Neural progenitor cell (in vitro differentiated cells): ENCODE data around the gene SMYD5. TPM values are rescaled to one million over a fixed set of nuclear protein-coding genes. Genes with fewer than 3 reads are reported as not detected.
A peak's percentile ranks its signal among the peaks of the same experiment; 100 is the strongest.

Experiments
- DNase-seq: peaks from one replicate; pipeline ENCODE4 v3.0.0-alpha.2; 2016; ENCODE audit warnings: low spot score
- H2AFZ ChIP-seq: fragments of 200-600 bp; sonication (generic); replicated peaks from 2 replicates; pipeline ENCODE4 v1.6.1; 2016; ENCODE audit warnings: antibody characterized with exemption
- H3F3A ChIP-seq: fragments of 200-600 bp; sonication (generic); 2 replicates; pipeline ENCODE4 v1.6.1; 2016; ENCODE audit warnings: antibody characterized with exemption, low read depth
- H3K27ac ChIP-seq: fragments of 200-600 bp; sonication (generic); 2 replicates; pipeline ENCODE4 v1.5.1; 2016; ENCODE audit warnings: mild to moderate bottlenecking
- H3K27me3 ChIP-seq: fragments of 200-600 bp; sonication (generic); 2 replicates; pipeline ENCODE4 v1.6.1; 2016; ENCODE audit warnings: mild to moderate bottlenecking, moderate library complexity
- H3K36me3 ChIP-seq: fragments of 200-600 bp; sonication (generic); 2 replicates; pipeline ENCODE4 v1.5.1; 2016
- H3K4me1 ChIP-seq: fragments of 200-600 bp; sonication (generic); 2 replicates; pipeline ENCODE4 v1.6.1; 2016; ENCODE audit warnings: mixed run types
- H3K4me2 ChIP-seq: fragments of 200-600 bp; sonication (generic); 2 replicates; pipeline ENCODE4 v1.6.1; 2016
- H3K4me3 ChIP-seq: fragments of 200-600 bp; sonication (generic); 2 replicates; pipeline ENCODE4 v1.5.1; 2016
- H3K79me2 ChIP-seq: fragments of 200-600 bp; sonication (generic); 2 replicates; pipeline ENCODE4 v1.6.1; 2016; ENCODE audit warnings: low read depth
- H3K9ac ChIP-seq: fragments of 200-600 bp; sonication (generic); 2 replicates; pipeline ENCODE4 v1.6.1; 2016
- H3K9me3 ChIP-seq: fragments of 200-600 bp; sonication (generic); 2 replicates; pipeline ENCODE4 v1.5.1; 2016; ENCODE audit warnings: low read depth
- H4K20me1 ChIP-seq: fragments of 200-600 bp; sonication (generic); 2 replicates; pipeline ENCODE4 v1.6.1; 2016; ENCODE audit warnings: low read depth
- H3K27ac Mint-ChIP-seq: 3 replicates; pipeline ENCODE4 v1.8.0; 2021; ENCODE audit warnings: mixed read lengths
- H3K27me3 Mint-ChIP-seq: 2 replicates; pipeline ENCODE4 v1.8.0; 2022; ENCODE audit warnings: low read depth, mild to moderate bottlenecking, inconsistent platforms, moderate library complexity, mixed read lengths; ENCODE audit not compliant: insufficient read depth
- H3K36me3 Mint-ChIP-seq: 3 replicates; pipeline ENCODE4 v1.8.0; 2021; ENCODE audit warnings: mixed read lengths
- H3K4me1 Mint-ChIP-seq: 3 replicates; pipeline ENCODE4 v1.8.0; 2021; ENCODE audit warnings: mixed read lengths
- H3K4me3 Mint-ChIP-seq: 3 replicates; pipeline ENCODE4 v1.8.0; 2021; ENCODE audit warnings: mild to moderate bottlenecking, moderate library complexity, mixed read lengths
- H3K9me3 Mint-ChIP-seq: 3 replicates; pipeline ENCODE4 v1.8.0; 2020; ENCODE audit warnings: mixed read lengths
- EZH2 ChIP-seq: fragments of 200-600 bp; sonication (generic); IDR thresholded peaks from 2 replicates; pipeline ENCODE4 v1.6.1; 2017; ENCODE audit warnings: antibody characterized with exemption, mild to moderate bottlenecking, moderate library complexity
- EZH2phosphoT487 ChIP-seq: fragments of 200-600 bp; sonication (generic); IDR thresholded peaks from 2 replicates; pipeline ENCODE4 v1.6.1; 2017; ENCODE audit warnings: antibody characterized with exemption
- total RNA-seq: library from RNA; depleted of rRNA; stranded (reverse); fragments of >200 nt; gene quantifications from 2 replicates; pipeline ENCODE4 v1.2.3, GENCODE V29; 2015; ENCODE audit warnings: low replicate concordance
- TF ChIP-seq, protein P1 (sequence below): fragments of 200-600 bp; sonication (generic); IDR thresholded peaks from 2 replicates; pipeline ENCODE4 v1.5.1; 2017; ENCODE audit warnings: antibody characterized with exemption, mild to moderate bottlenecking

SMYD5 gene
- total RNA-seq, 1 donor from 2014 or later = 21.0 TPM

DNA sequence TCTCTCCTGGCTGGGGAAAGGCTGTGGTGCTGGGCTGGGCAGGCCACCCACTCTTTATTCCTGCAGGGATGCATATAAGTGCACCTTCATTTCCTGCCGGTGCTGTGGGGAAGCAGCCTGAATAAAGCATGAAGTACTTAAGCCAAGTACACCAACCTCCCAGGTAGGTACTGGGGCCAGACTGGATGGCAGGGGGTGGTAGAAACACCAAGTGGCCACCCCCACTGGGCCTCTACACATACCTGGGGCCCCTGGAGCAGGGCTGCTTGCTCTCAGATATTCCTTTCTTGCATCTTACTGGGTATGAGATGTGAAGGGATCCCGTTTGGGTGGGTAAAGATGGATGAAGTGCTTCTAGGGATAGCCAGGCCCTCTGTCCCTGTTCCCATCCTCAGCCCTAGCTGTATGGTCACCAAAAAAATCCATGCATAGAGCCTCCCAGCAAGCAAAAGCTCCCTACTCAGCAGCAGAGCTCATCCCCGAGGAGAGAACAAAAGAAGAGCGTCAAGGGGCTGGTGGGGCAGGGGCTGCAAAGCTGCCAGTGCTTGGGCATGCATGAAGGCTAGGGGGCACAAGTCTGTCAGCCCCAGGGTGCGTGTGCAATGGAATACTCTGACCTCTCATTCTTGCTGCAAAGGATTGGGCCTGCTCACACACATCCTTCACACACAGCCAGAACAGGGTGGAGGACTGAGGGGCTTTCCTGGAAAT, 42.0 kb downstream of the SMYD5 start:
- Histone ChIP-seq H3K4me2 (no peak overlapping the region), H3F3A (peaks cover 19% of the 10 kb centered on the region), H3K4me1 (peaks cover 10% of the 10 kb centered on the region), H3K36me3 (no peaks in the 10 kb centered on the region), H3K79me2 (no peaks in the 10 kb centered on the region), H3K9me3 (no peaks in the 10 kb centered on the region), H3K27me3 (no peaks in the 10 kb centered on the region), H3K4me3 (no peak overlapping the region), H2AFZ (no peak overlapping the region), H3K9ac (no peak overlapping the region), H3K27ac (no peak overlapping the region), H4K20me1 (peaks cover 37% of the 10 kb centered on the region)
- peaks cover 14% of the 10 kb centered on the region for H3K36me3 Mint-ChIP-seq
- no peaks in the 10 kb centered on the region for H3K4me1 Mint-ChIP-seq
- no peak overlapping the region for H3K4me3 Mint-ChIP-seq
- TF ChIP-seq, protein P1, sequence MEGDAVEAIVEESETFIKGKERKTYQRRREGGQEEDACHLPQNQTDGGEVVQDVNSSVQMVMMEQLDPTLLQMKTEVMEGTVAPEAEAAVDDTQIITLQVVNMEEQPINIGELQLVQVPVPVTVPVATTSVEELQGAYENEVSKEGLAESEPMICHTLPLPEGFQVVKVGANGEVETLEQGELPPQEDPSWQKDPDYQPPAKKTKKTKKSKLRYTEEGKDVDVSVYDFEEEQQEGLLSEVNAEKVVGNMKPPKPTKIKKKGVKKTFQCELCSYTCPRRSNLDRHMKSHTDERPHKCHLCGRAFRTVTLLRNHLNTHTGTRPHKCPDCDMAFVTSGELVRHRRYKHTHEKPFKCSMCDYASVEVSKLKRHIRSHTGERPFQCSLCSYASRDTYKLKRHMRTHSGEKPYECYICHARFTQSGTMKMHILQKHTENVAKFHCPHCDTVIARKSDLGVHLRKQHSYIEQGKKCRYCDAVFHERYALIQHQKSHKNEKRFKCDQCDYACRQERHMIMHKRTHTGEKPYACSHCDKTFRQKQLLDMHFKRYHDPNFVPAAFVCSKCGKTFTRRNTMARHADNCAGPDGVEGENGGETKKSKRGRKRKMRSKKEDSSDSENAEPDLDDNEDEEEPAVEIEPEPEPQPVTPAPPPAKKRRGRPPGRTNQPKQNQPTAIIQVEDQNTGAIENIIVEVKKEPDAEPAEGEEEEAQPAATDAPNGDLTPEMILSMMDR = no peak
- no peak overlapping the region for H3K27ac Mint-ChIP-seq
- no peaks in the 10 kb centered on the region for H3K9me3 Mint-ChIP-seq
- DNase-seq = peak; percentile 19
- H3K27me3 Mint-ChIP-seq = no peaks in the 10 kb centered on the region

DNA sequence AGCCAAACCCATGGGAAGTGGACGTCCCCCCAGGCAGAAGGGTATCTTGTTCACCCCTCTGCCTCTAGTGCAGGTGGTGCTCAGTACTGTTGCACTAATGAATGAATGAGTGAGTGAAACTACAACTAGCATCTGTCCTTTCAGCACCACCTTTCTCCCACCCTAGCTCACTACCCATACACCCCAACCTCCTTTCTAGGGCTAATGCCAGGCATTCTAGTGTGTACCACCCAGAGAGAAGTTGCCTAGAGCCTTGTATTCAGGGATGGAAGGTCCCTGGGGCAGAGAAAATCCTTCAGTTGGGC, 42.5 kb downstream of the SMYD5 start:
- Histone ChIP-seq H3K27ac (no peak overlapping the region), H3K4me3 (no peak overlapping the region), H3F3A (peaks cover 19% of the 10 kb centered on the region), H4K20me1 (peaks cover 37% of the 10 kb centered on the region), H3K27me3 (no peaks in the 10 kb centered on the region), H2AFZ (no peak overlapping the region), H3K9me3 (no peaks in the 10 kb centered on the region), H3K79me2 (no peaks in the 10 kb centered on the region), H3K4me2 (no peak overlapping the region), H3K36me3 (no peaks in the 10 kb centered on the region), H3K4me1 (peaks cover 10% of the 10 kb centered on the region), H3K9ac (no peak overlapping the region)
- TF ChIP-seq, protein P1 = no peak
- Mint-ChIP-seq H3K4me1 (no peaks in the 10 kb centered on the region), H3K27me3 (no peaks in the 10 kb centered on the region), H3K4me3 (no peak overlapping the region), H3K9me3 (no peaks in the 10 kb centered on the region), H3K27ac (no peak overlapping the region), H3K36me3 (peaks cover 13% of the 10 kb centered on the region)
- peak; percentile 12 for DNase-seq

DNA sequence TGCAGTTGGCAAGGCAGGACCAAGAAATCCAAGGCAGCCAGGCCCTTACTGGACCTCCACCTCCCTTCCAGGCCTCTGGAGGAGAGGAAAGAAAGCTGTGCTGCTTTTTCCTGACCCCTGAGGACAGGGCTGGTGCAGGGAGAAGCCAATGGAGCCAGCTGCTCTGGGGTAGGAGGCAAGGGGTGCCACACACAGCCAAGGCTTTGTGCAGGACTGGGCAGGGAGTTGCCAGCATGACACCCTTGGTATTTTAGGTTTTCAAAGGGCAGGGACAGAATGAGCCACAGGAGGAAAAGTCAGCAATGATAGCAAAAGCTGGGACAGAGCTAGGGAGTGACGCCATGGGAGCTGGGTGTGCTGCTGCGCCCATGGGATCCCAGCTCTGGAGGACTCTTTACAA, 43.0 kb downstream of the SMYD5 start:
- Histone ChIP-seq H3K27me3 (no peaks in the 10 kb centered on the region), H3K4me3 (no peak overlapping the region), H3K9ac (no peak overlapping the region), H3K4me1 (peaks cover 10% of the 10 kb centered on the region), H3F3A (peaks cover 19% of the 10 kb centered on the region), H3K79me2 (no peaks in the 10 kb centered on the region), H3K27ac (no peak overlapping the region), H3K36me3 (no peaks in the 10 kb centered on the region), H3K4me2 (no peak overlapping the region), H2AFZ (no peak overlapping the region), H3K9me3 (no peaks in the 10 kb centered on the region), H4K20me1 (peaks cover 37% of the 10 kb centered on the region)
- H3K4me1 Mint-ChIP-seq = no peaks in the 10 kb centered on the region
- no peak overlapping the region for H3K27ac Mint-ChIP-seq
- DNase-seq = no peak
- no peaks in the 10 kb centered on the region for H3K9me3 Mint-ChIP-seq
- no peak overlapping the region for H3K4me3 Mint-ChIP-seq
- H3K27me3 Mint-ChIP-seq = no peaks in the 10 kb centered on the region
- TF ChIP-seq EZH2phosphoT487 (no peak), EZH2 (no peak)
- TF ChIP-seq, protein P1 = no peak
- H3K36me3 Mint-ChIP-seq = peaks cover 13% of the 10 kb centered on the region
